Lower lobe of right lung (tissue), 2 donors: Measurements from ENCODE around the gene STK39. TPM values are rescaled to one million over a fixed set of nuclear protein-coding genes. Genes with fewer than 3 reads are reported as not detected.

Experiments used
- ATAC-seq, 2 donors: fragments of 200-7000 bp; cut with Tn5 transposase; one replicate each; pipeline ENCODE4 v1.9.1; 2020 to 2022; ENCODE audit warnings: mild to moderate bottlenecking in 2 of 2, moderate library complexity in 2 of 2
- DNase-seq: peaks from one replicate; pipeline ENCODE4 v3.0.0-alpha.2; 2020
- H3K27ac ChIP-seq: fragments of 200-600 bp; one replicate; pipeline ENCODE4 v1.8.0; 2022
- H3K27me3 ChIP-seq: fragments of 200-600 bp; one replicate; pipeline ENCODE4 v1.8.0; 2022; ENCODE audit warnings: low read depth
- H3K36me3 ChIP-seq: fragments of 200-600 bp; one replicate; pipeline ENCODE4 v1.8.0; 2022; ENCODE audit warnings: mild to moderate bottlenecking
- H3K4me1 ChIP-seq: fragments of 200-600 bp; one replicate; pipeline ENCODE4 v1.8.0; 2022
- H3K4me3 ChIP-seq: fragments of 200-600 bp; one replicate; pipeline ENCODE4 v1.8.0; 2022; ENCODE audit warnings: mild to moderate bottlenecking
- H3K9me3 ChIP-seq: fragments of 200-600 bp; one replicate; pipeline ENCODE4 v1.8.0; 2022
- CTCF ChIP-seq: fragments of 200-600 bp; IDR thresholded peaks from one replicate; pipeline ENCODE4 v1.8.0; 2022; ENCODE audit warnings: antibody characterized with exemption, mild to moderate bottlenecking
- intact Hi-C: fragments of 100-400 bp; cut with DNase I; formaldehyde crosslinking; loops from one replicate; pipeline ENCODE4 v1.11.0; 2022
- total RNA-seq: library from RNA; stranded (reverse); fragmentation: NEBNext Ultra II Directional; extraction: Animal tissue kit (Norgen Biotek cat#: 25700); gene quantifications from one replicate; pipeline ENCODE4 v1.2.1, GENCODE V29; 2021
- donor health status: DM: no; HTN: yes; CAD: no; lungs with severe emphysema.

The STK39 gene
- total RNA-seq, 1 donor from 2014 or later: 12.6 TPM

- no peak overlapping the region for H3K27ac ChIP-seq
- DNase-seq (no peak), ATAC-seq (no peak)
- intact Hi-C loops: no loop called here
- no peaks in the 10 kb centered on the region for H3K4me1 ChIP-seq
- no peak overlapping the region for H3K4me3 ChIP-seq
- H3K27me3 ChIP-seq: no peaks in the 10 kb centered on the region
- no peaks in the 10 kb centered on the region for H3K9me3 ChIP-seq
- H3K36me3 ChIP-seq: peaks cover 10% of the 10 kb centered on the region
- TF ChIP-seq CTCF: no peak
Measured at GRCh38 chr2:168159754-168160585, 87.4 kb downstream of the STK39 start.

DNA sequence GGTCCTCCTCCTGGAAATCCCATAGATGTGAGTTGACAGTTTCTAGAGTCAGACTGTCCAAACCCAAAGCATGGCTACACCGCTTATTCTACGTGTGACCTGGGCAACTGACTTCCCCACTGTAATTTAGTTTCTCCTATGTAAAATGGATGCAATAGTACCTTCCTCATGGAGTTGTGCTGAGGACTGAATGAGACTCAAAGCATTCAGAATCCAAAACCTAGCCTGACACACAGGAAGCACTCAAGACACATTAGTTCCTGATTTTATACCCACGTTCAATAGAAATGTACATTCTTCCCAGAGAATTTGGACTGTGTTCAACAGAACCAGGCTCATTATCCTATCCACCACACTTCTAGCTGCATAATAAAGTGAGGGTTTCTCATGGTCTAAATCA is 88.8 kb downstream of the STK39 start:
- ATAC-seq: no peak
- intact Hi-C loops: no loop called here

DNA sequence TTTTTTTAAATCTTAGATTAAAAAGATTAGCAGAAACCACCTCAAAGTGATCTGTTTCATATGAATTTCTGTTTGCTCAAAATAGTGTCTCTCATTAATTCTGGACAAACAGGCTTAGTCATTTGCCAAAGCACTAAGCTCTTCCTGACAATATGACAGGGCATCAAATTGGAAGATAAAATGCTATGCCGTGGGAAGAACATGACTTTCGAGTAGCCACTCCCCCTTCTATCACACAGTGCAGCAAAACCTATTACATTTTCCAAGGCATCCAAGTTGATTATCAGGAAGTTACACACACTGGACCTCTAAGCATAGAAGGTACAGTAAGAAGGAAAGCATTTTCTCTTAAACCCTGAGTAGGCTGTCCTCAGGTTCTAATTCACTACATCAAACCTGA is 89.5 kb downstream of the STK39 start:
- no peaks in the 10 kb centered on the region for H3K4me1 ChIP-seq
- H3K27me3 ChIP-seq: no peaks in the 10 kb centered on the region
- ATAC-seq: no peak
- no peak overlapping the region for H3K27ac ChIP-seq
- TF ChIP-seq CTCF: no peak
- intact Hi-C loops: no loop called here
- peaks cover 4% of the 10 kb centered on the region for H3K36me3 ChIP-seq
- no peaks in the 10 kb centered on the region for H3K9me3 ChIP-seq
- no peak for DNase-seq
- H3K4me3 ChIP-seq: no peak overlapping the region

More for the DNA sequence above, 88.8 kb downstream of the STK39 start:
- no peak for DNase-seq
- no peaks in the 10 kb centered on the region for H3K9me3 ChIP-seq
- H3K36me3 ChIP-seq: peaks cover 10% of the 10 kb centered on the region
- TF ChIP-seq CTCF: no peak
- no peak overlapping the region for H3K27ac ChIP-seq
- H3K27me3 ChIP-seq: no peaks in the 10 kb centered on the region
- H3K4me3 ChIP-seq: no peak overlapping the region
- no peaks in the 10 kb centered on the region for H3K4me1 ChIP-seq

DNA sequence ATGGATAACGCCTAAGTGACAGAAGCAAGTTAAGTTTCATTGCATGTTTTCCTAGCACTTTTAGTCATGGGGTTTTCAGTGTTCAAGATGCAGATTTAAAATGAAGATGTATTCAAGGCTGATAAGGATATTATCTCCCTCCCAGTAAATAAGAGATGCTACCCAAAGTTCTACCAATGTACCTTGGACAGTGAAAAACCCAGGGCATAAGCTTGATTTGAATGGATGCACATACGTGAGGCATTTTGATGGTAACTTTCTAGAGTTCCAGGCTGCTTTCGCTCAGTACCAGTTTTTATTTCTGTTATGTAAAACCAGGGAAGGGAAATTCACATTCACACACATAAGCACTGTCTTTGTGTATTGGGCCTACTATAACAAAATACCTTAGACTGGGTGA is 90.3 kb downstream of the STK39 start:
- TF ChIP-seq CTCF: no peak
- ATAC-seq (no peak), DNase-seq (no peak)
- no peak overlapping the region for H3K4me3 ChIP-seq
- no peaks in the 10 kb centered on the region for H3K9me3 ChIP-seq
- H3K27ac ChIP-seq: no peak overlapping the region
- H3K27me3 ChIP-seq: no peaks in the 10 kb centered on the region
- H3K4me1 ChIP-seq: no peaks in the 10 kb centered on the region
- H3K36me3 ChIP-seq: no peaks in the 10 kb centered on the region
- intact Hi-C loops: no loop called here

DNA sequence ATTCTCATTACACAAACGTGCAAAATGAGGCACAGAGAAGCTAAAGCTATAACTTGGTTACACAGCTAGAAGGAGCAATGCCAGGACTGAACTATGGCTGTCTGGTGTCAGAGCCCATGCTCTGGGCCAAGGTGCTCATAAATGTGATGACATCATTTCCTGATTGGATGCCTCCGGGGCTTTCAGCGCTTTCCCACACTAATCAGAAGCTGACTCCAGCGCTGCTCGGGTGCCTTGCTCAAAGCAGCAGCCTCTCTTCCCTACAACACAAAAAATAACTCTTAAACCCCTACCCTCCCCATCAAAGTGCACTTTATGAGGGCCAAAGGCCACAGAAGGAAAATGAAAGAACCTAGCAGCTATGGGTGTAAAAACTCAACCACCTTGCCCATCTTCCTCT is 90.7 kb downstream of the STK39 start:
- no peak overlapping the region for H3K4me3 ChIP-seq
- TF ChIP-seq CTCF: no peak
- H3K9me3 ChIP-seq: no peaks in the 10 kb centered on the region
- no peaks in the 10 kb centered on the region for H3K36me3 ChIP-seq
- intact Hi-C loops: no loop called here
- H3K27me3 ChIP-seq: no peaks in the 10 kb centered on the region
- ATAC-seq (no peak), DNase-seq (no peak)
- no peak overlapping the region for H3K27ac ChIP-seq
- H3K4me1 ChIP-seq: no peaks in the 10 kb centered on the region
